Stimulated activated CD8-positive, alpha-beta memory T cell treated with anti-CD3 and anti-CD28 coated beads, Interleukin-7, amount 100 ng/mL, for 1 hour (primary cell): ENCODE data around the gene PDF.
"Not testable (repeated sequence)": the region's sequence is repeated elsewhere in the genome, so short reads cannot be mapped to it uniquely, and the experiment has no call there.

Experiments
- DNase-seq, 2 donors: peaks; one replicate each; pipeline ENCODE4 v3.0.0-alpha.2; 2020; ENCODE audit warnings: low read depth in 2 of 2

The PDF gene

DNA sequence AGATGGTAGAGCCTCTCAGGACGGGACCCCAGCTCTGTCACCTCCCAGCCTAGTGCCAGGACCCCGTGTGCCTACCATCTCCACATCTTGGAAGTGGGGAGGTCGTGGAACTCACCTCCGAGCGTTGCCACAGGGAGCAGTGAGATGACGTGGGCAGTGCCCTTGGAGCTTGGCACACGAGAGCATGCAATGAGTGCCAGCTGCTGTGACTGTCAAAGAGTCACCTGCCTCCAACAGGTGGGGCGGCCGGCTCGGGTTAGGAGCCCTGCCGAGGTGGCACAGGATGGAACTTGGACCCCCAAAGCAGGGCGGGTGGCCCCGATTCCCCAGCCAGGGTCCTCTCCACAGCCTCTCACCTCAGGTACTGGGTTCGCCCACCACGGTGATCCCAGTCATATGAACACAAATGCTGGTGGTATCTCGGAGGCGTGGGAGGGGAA is 13.8 kb downstream of the PDF start:
- no peak for DNase-seq

DNA sequence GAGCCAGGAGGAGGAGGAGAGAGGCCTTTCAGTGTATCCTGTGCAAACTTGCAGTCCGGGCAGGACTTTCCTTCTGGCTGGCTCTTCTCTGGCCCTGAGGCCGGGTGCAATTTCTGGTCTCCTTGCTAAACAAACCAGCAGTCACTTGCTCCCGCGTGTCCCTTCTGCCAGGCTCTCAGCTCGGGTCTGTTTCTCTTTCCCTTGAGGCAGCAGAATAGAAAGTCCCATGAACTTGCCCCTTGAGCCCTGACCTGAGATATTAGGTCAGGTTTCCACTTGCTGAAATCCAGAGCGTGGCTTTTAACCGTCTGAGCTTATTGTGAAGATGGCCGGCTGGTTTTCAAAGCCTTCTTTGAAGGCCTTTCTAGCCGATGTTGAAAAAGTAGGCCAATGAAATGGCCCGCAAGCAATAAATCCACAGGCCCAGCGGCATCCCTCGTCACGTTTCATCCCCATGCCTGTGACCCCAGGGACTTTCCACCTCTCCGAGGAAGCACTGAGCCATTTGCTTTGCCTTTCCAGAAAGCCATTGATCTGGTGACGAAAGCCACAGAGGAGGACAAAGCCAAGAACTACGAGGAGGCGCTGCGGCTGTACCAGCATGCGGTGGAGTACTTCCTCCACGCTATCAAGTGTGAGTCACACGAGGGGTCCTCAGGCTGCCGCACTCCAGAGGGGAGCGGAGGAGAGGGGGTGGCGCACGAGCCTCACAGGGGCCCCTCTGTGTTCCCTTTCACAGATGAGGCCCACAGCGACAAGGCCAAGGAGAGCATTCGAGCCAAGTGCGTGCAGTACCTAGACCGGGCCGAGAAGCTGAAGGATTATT is 14.7 kb downstream of the PDF start:
- no peak for DNase-seq

DNA sequence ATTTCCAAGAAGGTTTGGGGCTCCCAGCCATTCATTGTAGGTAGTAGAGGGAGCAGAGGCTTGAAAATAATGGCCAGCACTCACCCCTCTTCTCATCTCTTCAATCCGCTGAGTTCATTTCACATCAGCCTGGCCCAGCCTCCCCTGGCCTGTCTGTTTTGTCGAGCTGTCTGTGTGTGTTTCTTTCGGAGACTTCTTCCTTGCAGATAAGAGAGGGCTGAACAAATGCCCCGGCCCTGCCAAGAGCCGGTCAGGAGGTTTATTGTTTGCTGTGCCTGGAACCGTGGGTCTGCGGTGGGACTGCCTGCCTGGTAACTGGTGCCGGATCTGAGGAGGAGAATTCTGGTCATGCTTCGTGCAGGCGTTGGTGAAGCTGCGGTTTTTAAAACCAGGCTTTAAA is 15.9 kb downstream of the PDF start:
- no peak for DNase-seq

DNA sequence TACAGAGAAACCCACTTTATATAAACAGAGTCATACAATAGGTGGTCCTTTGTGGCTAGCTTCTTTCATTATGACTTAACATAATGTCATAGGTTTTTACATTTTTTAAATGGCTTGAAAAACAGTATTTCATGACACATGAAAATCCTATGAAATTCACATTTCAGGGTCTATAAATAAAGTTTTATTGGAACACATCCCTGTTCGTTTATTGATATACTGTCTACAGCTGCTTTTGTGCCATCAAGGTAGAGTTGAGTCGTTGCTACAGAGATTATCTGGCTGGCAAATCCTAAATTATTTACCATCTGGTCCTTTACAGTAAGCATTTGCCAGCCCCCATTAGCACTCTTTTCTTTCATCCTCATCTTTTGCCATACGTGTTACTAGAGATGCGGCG is 16.9 kb downstream of the PDF start:
- DNase-seq, result no peak

DNA sequence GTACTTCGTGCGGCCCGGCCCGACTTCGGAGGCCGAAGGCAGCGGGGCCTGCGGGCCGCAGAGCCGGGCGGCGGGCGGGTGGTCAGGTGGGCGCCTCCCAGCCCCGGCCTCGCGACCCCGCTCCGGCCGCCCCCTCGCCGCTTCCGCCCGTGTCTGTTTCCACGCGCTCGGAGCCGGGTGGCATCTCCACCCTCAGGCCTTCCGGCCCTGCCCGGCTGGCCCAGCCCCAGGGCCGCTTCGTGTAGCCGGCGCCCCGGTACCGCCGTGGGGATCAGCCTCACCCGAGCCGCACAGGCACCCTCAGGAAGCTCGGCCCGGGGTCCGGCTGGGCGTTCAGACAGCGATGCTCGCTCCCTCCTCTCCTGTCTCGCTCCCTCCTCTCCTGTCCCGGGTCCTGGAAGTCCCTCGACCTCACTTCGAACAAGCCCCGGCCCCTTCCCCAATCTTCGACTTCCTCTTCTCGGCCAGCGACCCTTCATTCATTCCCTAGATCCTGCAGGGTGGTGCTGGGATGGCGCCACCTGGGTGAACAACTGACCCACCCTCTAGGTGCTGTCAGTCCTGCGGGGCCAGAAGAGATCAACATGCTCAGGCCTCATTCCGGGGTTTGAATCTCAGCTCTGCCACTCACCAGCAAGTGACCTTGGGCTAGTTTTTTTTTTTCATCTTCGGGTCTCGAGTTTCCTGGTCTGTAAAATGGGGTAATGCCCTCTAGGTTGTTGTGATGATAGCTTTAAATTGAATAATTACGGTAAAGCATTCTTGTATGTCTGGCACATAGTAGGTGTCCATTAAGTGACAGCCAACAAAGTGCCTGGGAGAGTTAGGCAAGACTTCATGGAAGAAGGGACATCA is 18.6 kb downstream of the PDF start:
- no peak for DNase-seq

DNA sequence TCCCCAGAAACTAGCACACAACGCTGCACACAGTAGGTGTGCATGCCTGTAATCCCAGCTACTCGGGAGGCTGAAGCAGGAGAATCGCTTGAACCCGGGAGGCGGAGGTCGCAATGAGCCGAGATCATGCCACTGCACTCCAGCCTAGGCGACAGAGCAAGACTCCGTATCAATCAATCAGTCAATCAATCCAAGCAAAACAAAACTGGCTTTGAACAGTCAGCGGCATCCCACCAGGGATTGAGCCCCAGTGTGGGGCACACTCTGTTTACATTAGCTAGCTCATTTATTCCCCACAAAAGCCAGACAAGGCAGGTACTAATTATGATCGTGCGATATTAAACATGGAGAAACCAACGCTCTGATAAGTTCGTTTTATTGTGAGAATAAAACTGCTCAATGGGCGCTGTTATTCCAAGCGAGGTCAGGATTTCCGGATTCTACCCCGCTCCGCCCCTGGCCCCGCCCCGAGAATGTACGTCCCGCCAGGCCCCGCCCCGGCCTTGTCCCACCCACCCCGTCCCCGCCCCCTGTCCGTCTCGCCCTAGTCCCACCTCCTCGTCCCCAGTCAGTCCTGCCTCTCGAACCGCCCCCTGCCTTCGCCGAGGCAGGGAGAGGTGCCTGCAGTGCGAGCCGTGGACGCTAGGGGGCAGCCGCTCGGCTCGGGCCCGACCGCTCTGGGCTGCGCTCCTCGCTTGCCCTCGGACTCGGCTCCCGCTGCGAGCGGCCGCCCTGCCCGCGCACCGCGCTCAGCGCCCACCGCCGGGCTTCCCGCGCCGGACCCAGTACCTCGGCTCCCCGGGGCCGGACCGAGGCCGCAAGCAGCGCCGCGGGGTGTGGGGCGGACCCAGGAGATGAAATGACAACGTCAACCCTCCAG is 19.5 kb downstream of the PDF start, which contains the start of gene VPS4A:
Gene VPS4A, plus strand, starts transcription at position 698 of the 880 bp plus-strand sequence. Its CDS starts 162 bp downstream, at position 860.
- peak; percentile 93 to 97 for DNase-seq

DNA sequence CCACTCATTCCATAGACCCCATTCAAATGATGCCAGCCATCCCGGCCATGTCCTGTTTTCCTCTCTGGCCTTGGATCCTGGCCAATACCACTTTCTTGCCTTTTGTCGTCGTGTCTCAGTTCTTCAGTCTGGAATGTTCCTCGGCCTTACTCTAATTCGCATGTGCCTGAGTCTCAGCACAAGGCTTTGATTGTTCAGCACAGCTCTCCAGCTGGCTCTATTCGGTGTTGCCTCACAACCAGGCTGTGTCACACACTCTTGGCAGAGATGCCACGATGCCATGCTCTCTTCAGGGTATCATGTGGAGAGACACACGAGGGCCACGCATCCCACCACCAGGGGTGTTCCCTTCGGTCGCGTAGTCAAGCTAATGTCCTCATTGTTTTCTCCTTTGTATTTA is 21.1 kb downstream of the PDF start:
- no peak for DNase-seq

DNA sequence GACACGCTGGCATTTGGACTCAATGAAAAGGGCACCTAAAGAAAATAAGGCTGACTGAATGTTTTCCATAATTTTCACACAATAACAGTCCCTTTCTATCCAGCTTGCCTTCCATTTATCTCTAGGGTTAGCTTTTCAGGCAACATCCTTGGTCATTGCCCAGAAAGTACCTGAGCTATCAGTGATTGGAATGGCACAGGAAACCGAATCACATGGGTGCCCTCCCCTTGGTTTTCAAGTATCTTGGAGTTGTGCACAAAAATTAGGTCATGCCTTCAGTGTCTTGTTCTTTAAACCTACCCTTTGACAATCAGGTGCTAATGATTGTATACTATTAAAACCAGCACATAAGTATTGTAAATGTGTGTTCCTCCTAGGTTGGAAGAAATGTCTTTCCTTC is 22.5 kb downstream of the PDF start:
- no peak for DNase-seq

DNA sequence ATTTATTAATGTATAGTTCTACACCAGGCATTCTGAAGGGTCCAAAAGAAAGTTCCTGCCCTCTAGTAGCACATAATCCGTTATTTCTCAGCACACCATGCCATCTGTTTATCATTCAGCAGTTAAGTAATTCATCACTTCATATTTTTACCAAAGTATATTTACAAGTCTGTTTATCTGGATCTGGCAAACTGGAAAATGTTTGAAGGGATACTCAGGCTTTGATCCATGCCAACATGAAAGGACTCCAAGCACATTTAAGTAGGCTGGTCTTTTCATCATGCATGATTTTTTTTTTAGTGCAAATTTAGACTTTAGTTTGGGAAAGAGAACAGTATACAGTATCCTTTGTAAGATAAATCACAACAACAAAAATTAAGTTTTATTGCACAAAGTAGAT is 23.3 kb downstream of the PDF start:
- DNase-seq, result no peak

DNA sequence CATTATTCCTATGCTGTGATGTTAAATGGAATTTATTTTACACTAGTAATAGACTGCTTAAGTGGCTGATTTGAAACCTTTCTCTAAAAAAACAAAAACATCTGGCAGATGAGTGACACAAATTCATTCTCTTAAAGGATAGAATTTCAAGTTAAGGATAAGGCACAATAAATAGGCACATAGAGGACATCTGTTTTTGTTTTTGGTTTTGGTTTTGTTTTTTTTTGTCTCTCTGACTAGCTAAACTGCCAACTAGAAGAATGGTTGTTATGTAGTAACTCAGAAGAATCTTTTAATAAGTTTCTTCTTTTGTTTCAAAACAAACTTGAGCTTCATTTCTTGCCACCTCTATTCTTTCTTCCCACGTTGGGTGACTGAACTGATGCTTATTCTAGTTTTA is 24.4 kb downstream of the PDF start:
- no peak for DNase-seq

DNA sequence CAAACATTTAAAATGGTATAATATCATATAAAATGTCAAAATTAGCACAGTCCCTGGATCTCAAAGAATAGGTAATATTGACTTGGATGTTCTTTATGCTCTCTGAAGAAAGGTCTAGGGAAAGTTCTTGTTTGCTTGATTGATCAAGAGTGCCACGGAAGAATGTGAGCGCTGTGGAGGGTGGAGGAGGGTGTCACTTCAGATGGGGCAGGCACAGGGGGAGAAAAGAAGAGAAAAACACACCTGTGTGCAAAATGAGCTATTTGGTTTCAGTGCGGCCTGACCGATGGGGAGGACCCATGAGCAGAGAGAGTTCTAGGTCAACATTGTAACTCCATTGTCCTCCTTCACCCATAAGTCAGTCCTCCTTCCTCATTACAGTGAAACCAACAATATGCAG is 28.1 kb downstream of the PDF start:
- no peak for DNase-seq

DNA sequence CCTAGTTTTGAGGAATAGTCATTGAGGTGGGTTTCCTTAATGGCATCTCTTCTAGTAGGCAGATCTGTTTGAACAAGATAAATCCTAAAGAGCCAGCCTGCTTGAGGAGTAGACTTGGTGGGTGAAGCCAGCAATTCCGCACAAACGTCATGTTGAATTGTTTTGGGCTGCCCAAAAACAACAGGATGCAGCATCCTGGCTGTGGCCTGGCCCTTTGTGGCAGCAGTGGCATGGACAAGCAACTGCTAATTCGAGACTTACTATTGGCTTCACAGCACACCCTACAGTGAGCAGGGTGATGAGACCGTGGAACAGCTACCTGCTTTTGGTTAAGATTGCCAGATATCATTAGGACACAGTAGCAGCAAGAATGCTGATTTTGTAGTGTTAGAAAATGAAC is 28.5 kb downstream of the PDF start:
- no peak for DNase-seq

DNA sequence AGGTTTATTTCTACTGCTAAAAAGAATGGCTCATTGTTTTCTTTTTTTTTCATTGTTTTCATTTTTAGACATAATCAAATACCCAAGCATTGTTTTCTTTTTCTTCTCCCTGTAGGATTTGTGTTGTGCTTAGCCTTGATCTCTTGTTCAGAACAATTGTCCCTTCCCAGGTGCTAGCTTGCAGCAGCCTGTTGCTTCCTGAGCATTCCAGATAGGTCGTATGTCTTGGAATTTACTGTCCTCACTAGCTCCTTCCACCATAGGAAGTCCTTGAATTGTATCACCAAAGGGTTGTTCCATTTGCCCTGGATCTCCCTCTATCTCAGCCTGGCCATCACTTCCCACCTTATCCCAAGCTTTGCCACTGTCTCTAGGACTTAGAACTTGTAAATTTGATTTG is 29.2 kb downstream of the PDF start:
- DNase-seq, result no peak

DNA sequence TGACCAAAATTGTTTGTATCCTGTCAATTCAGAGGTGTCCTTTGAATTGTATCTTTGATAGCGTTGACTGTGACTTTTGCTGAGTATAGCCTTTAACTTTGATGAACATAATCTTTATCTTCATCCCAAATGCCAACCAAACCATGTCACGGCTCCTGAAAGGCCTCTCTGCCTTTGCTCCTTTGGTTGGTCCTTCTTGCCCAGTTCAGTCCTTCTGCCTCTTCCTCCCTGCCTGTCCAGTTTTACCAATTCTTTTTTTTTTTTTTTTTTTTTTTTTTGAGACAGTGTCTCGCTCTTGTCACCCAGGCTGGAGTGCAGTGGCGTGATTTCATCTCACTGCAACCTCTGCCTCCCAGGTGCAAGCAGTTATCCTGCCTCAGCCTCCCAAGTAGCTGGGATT is 32.1 kb downstream of the PDF start:
- no peak for DNase-seq

DNA sequence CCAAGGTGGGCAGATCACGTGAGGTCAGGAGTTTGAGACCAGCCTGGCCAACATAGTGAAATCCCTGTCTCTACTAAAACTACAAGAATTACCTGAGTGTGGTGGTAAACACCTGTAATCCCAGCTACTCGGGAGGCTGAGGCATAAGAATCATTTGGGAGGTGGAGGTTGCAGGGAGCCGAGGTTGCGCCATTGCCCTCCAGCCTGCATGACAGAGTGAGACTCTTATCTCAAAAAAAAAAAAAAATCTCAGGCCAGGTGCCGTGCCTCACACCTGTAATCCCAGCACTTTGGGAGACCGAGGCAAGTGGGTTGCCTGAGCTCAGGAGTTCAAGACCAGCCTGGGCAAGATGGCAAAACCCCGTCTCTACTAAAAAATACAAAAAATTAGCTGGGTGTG is 33.6 kb downstream of the PDF start:
- not testable (repeated sequence) for DNase-seq

DNA sequence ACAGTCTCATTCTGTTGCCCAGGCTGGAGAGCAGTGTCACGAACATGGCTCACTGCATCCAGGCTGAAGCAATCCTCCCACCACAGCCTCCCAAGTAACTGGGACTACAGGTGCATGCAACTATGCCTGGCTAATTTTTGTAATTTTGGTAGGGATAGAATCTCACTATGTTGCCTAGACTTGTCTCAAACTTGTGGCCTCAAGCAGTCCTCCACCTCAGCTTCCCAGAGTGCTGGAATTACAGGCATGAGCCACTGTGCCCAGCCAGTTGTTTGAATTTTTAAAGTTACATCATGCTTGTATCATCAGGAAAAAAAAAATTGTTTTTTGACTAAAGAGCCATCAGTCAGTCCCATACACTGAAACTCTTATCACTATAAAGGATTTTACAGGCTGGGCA is 36.3 kb downstream of the PDF start:
- DNase-seq, result no peak

DNA sequence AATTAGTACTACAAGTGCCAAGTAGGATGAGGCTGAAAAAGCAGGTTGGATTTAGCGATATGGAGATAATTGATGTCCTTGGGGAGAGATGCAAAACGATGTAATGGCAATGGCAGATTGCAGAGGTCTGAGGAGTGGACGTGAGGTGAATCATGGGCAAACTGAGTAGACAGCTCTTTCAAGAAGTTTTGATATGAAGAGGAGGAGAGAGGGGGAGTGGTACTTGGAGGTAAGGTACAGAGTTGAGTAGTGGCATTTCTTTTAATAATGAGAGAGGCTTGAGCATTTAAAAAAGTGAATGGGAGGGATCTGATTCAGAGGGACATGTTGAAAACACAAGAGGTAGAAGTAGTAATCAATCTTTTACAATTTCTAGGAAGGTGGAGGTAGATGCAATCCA is 37.0 kb downstream of the PDF start:
- no peak for DNase-seq

DNA sequence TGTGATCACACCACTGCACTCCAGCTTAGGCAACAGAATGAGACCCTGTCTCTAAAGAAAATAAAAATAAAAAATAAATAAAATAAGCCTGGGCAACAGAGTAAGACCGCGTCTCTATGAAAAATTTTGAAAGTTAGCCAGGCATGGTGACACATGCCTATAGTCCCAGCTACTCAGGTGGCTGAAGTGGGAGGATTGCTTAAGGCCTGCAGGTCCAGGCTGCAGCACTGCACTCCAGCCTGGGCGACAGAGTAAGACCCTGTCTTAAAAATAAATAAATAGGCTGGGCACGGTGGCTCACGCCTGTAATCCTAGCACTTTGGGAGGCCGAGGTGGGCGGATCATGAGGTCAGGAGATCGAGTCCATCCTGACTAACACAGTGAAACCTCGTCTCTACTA is 38.7 kb downstream of the PDF start:
- not testable (repeated sequence) for DNase-seq

DNA sequence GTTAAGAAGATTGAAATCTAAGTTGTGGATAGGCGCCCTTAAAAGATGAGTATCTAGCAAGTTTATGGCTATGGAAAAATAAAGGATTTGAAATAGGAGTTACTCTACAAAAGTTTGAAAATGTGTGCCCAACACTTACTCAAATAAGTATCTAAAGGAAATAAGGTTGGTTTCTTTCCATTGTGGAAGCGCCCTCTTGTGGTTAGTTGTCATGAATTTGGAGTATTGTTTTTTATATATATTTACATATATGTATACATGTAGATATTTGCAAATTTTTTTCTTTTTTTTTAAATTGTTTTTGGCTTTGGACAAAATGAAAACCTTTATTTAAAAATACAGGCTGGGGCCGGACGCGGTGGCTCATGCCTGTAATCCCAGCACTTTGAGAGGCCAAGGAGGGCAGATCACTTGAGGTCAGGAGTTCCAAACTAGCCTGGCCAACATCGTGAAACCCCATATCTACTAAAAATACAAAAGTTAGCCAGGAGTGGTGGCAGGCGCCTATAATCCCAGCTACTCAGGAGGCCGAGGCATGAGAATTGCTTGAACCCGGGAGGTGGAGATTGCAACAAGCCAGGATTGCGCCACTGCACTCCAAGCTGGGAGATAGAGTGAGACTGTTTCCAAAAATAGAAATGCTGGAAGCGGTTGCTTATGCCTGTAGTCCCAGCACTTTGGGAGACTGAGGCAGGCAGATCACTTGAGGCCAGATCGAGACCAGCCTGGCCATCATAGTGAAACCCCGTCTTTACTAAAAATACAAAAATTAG is 43.3 kb downstream of the PDF start:
- DNase-seq, result no peak

DNA sequence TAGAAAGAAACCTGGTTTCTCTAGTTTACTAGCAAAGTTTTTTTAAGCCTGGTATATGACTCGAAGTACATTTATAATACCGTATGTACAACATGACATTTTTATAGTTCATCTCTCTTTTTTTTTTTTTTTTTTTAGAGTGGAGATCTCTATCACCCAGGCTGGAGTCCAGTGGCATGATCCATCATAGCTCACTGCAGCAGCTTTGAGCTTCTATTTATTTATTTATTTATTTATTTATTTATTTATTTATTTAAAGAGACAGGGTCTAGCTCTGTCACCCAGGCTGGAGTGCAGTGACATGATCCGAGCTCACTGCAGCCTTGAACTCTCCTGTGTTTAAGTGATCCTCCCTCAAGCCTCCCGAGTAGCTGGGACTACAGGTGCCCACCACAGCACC is 45.1 kb downstream of the PDF start:
- no peak for DNase-seq

DNA sequence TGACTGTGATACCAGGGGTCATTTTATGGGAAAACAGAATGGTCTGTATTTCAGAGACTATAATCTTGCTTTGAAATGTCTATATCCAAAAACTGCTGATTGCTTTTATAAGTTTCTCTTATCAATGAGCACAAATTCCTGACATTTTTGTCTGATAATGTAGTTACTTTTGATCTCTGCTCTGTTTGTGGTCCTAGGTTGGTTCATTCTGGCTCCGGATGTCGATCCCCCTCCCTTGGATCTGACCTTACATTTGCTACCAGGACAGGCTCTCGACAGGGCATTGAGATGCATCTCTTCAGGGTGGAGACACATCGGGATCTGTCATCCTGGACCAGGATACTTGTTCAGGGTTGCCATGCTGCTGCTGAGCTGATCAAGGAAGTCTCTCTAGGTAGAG is 46.5 kb downstream of the PDF start:
- DNase-seq, result no peak
